ENCODE data around the gene DENND1B.

DENND1B gene, protein sequence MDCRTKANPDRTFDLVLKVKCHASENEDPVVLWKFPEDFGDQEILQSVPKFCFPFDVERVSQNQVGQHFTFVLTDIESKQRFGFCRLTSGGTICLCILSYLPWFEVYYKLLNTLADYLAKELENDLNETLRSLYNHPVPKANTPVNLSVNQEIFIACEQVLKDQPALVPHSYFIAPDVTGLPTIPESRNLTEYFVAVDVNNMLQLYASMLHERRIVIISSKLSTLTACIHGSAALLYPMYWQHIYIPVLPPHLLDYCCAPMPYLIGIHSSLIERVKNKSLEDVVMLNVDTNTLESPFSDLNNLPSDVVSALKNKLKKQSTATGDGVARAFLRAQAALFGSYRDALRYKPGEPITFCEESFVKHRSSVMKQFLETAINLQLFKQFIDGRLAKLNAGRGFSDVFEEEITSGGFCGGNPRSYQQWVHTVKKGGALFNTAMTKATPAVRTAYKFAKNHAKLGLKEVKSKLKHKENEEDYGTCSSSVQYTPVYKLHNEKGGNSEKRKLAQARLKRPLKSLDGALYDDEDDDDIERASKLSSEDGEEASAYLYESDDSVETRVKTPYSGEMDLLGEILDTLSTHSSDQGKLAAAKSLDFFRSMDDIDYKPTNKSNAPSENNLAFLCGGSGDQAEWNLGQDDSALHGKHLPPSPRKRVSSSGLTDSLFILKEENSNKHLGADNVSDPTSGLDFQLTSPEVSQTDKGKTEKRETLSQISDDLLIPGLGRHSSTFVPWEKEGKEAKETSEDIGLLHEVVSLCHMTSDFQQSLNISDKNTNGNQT

DNA sequence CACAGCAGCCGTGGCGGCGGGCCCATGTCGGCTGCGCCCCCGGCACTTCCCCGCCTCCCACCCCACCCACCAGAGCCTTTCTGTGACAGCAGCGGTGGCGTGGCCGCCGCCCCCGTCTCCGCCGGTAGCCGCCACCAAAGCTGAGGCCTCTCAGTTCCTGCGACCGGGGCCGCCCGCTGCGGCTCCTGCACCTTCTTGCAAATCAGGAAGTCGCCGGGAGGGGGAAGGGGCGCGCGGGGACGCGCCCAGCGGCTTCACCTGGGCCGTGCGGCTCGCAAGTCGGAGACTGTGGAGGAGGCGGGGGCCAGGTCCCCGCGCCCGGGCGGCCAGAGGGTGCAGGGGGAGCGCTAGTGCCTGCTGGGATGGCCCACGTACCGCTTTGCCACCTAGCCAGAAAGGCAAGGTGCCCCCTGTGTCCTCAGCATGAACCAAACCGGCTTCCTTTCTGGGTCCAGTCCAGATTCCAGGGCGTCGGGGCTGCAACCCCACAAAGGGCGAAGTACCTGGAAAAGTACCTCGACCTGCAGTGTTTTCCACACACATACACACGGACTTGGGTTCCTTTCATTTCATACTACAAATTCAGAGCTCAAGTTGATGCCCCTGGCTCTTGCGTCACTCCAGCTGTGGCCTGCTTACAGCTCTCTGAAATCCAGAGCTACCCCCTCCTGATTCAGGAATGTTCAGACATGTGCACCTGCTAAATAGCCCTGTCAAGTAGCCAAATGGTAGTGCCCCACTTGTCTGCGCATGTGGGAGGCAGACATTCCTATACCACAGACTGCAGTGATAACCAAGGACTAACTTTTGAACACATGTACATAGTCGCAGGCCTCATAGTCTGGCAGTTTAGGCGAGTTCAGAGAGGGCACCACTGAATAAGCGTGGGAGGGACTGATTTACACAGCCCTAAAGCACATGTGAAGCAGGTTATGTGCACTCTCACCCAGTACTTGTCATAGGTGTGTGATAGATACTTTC, at the start of gene DENND1B:
Gene DENND1B, minus strand, starts transcription at position 199 of the 981 bp plus-strand sequence. CDS start 325 bp downstream, outside the sequence.
- no peak for FAIRE-seq

DNA sequence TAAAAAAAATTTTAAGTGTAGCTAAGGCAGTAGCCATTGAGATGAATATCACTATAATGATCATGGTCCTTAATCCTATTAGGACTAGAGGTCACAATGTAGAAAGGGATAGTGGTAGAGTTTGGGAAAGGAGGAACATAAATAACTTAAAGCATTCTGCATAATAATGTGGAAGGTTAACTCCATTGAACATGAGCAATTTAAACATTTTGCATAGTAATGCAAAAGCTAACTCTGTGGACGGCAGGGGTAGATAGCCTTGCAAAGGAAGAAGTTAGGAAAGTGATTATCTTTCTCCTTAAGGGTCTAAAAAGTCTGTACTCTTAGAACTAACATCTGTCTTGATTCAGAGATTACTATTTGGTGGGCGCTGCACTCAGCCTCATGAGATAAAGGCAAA, 39.0 kb upstream of the DENND1B start:
- no peak for FAIRE-seq

DNA sequence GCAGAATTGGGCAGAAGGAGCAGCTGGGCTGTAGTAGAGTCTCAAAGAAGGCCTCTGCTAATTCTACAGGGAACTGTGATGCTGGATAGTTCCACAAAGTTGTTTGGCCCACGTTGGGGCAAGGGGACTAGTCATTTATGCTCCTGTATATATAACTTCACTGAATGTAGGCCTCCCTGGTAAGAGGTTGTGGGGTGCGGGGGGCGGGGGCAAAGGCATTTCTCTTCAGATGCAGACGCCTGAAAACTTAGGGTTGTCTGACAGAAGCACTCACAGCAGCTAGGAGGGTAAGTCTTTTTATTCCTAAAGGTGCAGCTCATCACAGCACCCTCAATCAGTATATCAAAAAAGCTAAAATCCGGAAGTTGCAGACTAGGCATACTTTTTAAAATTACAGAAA, 38.5 kb upstream of the DENND1B start:
- FAIRE-seq = no peak

DNA sequence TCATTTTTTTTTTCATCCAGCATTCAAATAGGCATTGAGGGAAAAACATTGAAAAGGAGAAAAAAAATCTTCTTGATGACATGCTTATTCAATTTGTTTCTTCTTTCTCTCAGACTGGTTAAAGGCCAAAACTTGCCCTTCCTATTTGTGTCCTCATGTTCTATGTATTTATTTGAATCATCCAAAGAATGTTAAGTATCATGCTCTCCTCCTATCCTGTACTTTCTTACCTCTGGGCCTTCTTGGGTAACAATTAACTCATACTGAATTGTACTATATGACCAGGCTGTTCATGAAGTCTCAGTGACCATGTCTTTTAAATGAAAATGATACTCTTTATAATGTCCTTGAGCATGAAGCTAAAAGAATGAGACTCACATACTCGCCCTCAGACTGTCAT, 36.5 kb upstream of the DENND1B start:
- FAIRE-seq = no peak

DNA sequence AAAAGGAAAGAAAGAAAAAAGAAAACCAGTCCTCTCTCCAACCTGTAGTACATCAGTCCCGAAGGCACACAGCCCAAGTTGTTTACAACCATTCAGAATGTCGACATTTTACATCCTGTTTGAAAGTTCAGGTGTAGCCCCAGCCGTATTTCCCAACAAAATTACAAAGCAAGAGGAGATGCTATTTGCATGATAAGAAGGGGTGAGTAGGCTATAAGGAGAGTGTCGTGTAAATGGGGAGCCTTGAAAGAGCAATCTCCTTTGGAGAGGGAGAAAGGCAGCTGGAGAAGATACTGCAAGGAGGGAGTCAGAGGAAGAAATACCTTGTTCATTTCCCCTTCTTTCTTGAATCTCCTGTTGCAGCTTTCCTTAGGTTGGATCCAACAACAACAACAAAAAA, 35.5 kb upstream of the DENND1B start:
- FAIRE-seq = no peak

DNA sequence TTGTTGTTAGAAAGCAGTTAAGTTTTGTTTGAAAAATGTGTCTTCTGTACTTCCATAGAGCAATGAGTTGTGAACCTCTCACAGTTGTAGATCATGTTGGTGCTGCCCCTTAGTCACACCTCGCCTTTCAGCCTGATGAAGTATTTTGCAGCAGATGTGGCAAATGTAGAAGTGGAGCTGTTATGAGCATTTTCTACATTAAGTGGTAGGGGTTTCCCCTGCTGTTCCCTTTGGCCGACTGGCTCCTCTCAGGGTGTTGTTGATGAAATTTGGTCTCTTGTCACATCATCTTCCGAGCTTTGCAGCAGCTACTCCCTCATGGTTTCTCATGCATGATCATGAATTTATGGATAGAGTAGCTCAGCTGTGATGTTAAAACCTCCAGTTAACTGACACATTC, 33.6 kb upstream of the DENND1B start:
- no peak for FAIRE-seq

DNA sequence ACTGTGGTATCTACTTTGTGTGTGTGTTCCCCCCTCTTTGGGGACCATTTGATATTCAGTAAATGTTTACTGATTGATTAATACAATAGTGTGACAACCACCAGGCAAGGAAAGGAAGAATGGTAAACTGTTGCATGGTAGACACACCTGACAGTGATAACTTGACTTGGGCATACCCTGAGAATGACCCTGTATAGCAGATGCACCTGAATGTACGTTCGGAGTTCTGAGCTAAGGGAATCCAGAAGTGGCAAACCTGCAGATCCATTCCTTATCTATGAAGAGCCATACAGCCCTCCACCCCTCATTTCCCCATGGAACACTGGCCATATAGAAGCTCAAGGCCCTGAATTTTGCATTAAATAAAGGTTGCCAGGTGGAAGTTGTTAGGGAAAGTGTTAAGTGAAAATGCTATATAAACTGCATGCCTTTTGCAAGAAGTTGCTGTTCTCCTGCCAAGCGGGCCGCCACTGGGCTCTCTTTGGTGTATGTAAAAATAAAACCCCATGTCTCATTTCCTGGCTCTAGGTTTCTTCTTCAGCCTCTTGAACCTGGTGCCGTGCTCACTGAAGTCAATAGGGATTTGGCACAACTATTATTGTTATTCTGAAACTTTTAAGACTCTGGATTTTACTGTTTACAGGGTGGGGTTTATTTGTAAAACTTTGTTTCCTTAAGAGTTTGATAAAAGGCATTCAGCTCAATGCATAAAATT, 32.6 kb upstream of the DENND1B start:
- no peak for FAIRE-seq

DNA sequence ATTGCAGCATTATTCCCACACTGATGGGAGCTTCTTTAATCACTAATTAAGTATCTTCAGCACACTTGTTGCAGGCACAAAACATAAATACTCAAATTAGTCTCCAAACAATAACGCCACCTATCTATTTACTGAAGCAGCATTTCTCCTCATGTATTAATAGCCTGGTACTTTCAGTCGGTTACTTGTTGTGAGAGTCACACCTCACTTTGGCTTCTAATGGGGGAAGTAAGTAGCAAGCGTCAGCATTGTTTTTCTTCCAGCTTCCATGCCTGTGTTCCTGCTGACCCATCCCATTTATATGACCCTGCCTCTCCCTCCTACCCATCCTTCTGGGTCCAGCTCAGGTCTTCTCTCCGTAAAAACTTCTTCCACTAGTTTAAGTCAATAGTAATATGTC, 31.9 kb upstream of the DENND1B start:
- FAIRE-seq = no peak

DNA sequence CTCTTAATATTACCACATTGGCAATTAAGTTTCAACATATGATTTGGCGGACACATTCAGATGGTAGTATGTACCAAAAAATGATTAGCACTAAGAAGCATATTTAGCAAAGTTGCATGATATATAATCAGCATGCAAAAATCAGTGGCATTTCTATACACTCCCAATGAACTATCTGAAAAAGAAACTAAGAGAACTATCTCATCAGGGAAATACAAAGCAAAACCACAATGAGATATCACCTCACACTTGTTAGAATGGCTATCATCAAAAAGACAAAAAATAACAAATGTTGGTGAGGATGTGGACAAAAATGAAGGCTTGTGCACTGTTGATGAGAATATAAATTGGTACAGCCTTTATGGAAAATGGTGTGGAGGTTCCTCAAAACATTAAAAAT, 31.4 kb upstream of the DENND1B start:
- no peak for FAIRE-seq

DNA sequence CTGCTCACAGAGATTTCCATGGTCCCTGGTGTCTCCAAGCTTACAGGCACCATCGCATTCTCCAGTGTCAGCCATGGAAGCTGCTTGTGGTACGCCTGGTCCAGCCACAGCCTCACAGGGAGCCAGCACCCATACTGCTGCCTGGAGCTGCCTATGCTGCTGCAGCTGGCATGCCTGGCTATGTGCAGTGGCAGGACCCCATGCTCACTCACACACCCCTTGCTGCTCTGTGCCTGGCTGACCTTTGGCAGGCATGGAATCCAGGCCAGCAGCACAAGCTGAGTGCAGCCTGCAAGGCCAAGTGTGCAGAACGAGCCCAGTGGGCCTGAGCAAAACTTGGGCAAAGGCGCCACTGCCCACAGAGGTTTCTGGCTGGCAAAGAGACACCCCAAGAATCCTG, 26.4 kb upstream of the DENND1B start:
- FAIRE-seq = no peak

DNA sequence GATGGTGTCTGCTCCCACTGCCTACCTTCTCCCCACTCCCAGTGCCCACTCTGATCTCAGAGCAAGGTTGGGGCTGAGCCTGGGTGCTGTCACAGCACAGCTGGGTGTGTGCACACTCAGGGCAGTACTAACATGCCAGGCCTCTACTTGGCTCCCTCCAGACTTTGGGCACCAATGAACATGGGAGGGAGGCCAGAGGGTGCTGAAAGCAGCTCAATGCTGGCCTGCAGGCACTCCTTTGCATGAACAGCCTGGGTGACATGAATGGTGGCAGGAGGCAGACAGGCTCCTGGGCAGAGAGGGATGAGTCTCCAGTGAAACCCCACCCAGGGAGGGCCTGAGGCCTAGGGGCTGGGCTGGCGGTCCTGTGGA, 25.8 kb upstream of the DENND1B start:
- no peak for FAIRE-seq

DNA sequence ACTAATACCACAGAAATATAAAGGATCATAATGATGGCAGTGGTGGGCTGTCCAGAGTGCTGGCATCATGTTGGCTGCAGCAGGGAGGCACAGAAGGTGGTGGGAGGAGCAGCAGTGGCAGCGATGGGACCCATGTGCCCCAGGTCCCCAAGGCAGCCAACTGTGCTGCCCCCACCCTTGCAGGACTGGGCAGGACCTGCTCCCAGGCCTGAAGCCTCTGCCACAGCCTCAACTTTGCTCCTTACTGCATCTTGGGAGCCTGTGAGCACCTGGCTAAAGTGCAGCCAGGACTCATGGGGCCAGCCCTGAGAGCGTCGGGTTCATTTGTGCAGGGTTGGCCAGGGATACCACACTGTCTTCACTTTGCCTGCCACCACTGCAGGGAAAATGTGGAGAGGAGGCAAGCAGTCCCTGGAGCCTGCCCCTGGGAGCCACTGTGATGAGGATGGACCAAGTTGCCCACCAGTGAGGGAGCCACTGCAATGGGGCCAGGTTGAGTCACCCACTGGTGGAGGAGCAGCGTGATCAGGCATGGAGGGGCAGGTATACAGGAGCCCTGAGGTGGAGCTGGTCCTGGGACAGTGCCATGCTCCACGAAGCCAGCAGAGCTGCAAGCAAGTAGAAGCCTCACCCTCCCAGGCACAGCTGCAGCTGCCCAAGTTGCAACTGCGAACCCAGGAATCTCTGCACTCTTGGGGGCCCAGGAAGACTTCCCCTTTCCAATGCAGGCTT, 25.3 kb upstream of the DENND1B start:
- no peak for FAIRE-seq

DNA sequence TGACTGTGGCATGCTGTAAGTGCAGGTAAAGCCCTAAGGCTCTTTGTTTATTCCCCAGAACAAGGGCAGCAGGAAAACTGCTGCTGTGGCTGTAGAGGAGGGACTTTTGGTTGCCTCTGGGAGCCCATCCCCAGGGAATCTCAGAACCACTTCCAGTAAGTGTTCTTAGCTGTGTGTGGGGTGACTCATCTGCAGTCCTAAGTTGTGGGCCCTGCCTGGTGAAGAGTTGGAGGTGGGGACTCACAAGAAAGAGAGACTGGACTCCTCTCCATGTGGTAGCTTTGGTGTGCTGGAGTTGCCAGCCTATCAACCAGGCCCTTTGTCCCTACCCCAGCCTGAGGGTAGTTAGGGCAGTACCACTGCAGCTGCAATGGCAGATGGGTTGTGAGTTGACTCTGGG, 24.0 kb upstream of the DENND1B start:
- FAIRE-seq = no peak

DNA sequence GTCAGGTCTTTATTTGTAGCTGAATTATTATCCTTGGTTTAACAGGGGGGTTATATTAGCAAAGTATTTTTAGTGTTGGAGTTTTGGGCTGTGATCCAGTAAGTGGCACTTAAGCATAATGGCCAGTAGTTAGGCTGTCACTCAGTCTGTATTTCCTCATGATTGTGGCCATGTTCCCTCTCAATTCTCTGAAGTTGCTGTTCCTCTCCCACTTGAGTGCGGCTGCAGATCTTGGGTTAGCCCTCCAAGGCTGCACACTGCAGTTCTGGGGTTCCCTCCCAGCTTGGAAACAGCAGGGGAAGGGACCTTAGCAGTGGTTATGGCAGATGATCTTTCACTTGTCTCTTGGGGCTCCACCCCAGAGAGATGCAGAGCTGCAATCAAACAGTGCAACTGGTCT, 23.2 kb upstream of the DENND1B start:
- FAIRE-seq = no peak

DNA sequence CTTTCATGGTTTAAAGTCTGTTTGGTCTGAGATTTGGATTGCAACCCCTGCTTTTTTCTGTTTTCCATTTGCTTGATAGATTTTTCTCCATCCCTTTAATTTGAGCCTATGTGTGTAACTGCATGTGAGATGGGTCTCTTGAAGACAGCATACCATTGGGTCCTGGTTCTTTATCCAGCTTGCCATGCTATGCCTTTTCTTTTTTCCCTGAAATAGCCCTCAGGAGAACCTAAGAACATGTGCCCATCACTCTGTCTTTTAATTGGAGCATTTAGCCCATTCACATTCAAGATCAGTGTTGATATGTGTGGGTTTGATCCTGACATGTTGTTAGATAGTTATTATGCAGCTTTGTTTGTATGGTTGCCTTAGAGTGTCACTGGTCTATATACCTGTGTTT, 21.7 kb upstream of the DENND1B start:
- no peak for FAIRE-seq

DNA sequence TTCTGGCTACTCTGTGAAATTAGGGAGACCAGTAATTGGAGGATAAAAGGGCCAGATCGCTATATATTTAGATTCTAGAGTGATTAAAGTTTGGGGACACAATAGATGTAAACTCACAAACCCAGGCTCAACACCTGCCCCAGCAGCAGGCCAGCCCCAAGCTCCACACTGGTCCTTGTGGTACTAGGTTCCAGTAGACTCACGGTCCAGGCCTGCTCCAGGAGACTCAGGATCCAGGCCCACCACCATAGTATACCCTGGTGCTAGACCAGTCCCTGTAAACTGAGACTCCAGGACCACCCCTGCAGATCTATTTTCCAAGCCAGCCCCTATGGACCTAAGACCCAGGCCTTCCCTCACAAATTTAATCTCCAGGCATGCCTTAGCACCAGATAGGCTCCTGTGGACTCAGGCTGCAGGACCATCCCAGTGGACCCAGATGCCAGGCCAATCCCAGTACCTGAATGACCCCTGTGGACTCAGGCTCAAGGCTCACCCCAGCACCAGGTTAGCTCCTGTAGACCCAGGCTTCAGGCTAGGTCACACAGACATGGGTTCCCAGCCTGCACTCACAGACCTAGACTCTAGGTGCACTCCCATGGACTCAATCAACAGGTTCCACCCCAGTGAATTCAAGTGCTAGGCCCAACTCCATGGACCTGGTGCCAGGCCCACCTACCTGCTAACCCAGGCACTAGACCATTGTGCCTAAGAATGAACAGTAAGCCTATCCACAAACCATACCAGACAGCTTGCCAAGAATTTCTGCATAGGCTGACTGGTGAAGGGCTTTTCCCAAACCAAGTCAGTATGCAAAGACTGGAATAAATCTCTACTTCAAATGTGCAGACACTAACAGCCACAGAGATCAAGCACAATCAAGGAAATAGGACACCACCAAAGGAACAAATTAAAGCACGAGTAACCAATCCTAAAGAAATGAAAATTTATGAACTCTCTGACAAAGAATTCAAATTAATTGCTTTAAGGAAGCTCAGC, 13.8 kb upstream of the DENND1B start:
- FAIRE-seq = no peak

DNA sequence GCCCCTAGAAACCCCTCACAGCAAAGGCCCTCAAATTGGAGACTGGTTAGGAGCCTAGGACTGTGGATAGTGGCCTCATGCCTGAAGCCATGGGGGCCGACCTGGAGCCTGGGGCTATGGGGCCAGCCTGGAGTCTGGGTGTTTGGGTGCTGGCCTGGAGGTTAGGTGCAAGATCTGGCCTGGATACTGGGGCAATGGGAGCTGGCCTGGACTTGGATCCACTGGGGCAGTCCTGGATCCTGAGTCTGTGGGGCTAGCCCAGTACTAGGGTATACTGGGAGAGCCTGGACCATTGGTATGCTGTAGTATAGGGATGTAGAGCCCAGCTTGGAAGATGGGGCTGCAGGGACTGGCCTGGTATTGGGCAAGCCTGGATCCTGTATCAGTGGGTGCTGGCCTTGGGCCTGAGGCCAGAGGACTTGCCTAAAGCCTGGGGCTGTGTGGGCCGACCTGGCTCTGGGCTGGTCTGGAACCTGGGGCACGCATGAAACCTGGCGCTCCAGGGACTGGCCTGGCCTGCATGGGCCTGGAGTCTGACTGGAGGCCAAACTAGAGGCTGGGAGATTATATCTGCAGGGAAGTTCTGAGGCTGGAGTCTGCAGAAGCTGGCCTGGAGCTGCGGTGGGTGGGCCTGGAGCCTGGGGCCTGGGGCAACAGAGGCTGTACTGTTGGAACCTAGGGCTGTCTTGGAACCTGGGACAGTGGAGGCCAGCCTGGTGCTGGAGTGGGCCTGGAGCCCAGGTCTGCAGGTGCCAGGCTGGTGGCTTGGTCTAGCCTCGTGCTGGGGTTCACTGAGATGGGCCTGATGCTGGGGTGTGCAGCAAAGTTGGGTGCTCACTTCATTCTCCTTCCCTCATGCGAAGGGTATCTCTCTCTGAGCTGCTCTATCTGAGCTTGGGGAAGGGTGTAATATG, 12.6 kb upstream of the DENND1B start:
- FAIRE-seq = no peak

DNA sequence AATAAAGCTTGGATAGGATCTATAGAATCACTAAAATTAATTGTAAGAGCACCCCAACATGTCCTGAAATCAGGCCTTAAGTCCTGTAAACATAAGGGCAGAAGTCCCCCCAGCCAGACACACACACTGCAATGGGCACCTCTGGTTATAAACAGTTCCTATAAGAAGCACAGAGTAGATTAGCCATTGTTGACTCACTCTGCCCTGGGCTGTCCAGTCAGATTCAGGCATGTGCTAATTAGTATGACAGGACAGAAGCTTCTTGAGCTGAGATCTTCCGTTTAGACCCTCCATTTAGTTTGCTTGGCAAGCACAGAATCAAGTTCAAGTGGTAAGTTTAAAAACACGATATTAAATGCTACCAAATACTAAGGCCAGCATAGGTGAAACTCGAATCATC, 11.8 kb upstream of the DENND1B start:
- FAIRE-seq = no peak

DNA sequence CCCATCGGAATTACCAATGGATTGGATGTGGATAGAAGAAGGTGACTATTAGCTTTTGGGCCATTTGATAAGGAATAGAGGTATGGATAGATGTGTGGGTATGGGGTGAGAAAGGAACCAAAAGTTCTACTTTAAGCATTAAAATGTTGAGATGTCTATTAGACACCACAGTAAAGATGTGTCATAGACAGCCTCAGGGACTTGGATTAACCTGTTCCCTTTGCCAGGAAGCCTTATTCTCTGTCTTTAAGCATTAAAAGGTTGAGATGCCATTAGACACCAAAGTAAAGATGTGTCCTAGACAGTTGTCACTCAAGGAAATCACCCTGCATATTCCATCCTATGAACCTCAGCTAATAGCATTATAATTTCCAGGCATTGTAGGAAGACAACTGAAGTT, 11.0 kb upstream of the DENND1B start:
- FAIRE-seq = no peak

Measured in colon (tissue), 2 donors.